ENCODE results near the gene AGAP2.

DNA sequence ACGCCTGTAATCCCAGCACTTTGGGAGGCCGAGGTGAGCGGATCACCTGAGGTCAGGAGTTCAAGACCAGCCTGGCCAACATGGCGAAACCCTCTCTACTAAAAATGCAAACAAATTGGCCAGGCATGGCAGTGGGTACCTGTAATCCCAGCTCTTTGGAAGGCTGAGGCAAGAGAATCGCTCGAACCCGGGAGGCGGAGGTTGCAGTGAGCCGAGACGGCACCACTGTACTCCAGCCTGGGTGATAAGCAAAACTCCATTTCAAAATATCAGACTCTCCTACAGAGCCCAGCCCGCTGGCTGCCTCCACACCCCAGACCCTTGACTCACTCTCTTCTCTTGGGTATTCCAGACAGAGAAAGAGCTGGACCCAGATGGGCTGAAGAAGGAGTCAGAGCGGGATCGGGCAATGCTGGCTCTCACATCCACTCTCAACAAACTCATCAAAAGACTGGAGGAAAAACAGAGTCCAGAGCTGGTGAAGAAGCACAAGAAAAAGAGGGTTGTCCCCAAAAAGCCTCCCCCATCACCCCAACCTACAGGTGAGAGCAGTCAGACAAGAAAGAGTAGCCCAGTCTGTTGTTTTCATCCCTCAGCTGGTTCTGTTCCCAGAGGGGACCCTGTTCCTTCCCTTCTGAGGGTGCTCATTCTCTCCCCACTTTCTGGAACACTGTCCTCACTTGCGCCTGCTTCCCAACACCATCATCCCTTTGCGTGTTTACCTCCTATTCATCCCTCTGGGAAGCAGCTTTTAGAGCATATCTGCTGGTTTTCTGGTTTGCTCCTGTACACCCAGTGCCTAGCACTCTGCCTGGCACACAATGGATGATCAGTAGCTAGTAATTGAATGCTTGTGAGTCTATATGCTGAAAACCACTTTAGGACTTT lies 19.7 kb downstream of the AGAP2 start:
- TF ChIP-seq, protein P1, sequence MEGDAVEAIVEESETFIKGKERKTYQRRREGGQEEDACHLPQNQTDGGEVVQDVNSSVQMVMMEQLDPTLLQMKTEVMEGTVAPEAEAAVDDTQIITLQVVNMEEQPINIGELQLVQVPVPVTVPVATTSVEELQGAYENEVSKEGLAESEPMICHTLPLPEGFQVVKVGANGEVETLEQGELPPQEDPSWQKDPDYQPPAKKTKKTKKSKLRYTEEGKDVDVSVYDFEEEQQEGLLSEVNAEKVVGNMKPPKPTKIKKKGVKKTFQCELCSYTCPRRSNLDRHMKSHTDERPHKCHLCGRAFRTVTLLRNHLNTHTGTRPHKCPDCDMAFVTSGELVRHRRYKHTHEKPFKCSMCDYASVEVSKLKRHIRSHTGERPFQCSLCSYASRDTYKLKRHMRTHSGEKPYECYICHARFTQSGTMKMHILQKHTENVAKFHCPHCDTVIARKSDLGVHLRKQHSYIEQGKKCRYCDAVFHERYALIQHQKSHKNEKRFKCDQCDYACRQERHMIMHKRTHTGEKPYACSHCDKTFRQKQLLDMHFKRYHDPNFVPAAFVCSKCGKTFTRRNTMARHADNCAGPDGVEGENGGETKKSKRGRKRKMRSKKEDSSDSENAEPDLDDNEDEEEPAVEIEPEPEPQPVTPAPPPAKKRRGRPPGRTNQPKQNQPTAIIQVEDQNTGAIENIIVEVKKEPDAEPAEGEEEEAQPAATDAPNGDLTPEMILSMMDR (optimal IDR thresholded peaks at IDR 0.05 in 1 of 3, IDR thresholded peaks at IDR 0.05 in 1 of 3, conservative IDR thresholded peaks at IDR 0.05 in 1 of 3; ENCODE audit: extremely low read depth in 1 of 3, insufficient read depth in 2 of 3, low read length in 3 of 3) = no peak
- TF ChIP-seq EZH2 (IDR thresholded peaks at IDR 0.05; ENCODE audit: low read length) = no peak
